GM23338 (cell line): ENCODE data around the gene GNGT1. TPM values are rescaled to one million over a fixed set of nuclear protein-coding genes. Genes with fewer than 3 reads are reported as not detected.

Source experiments
- ATAC-seq: fragments of 200-7000 bp; cut with Tn5 transposase; 3 replicates; pipeline ENCODE4 v1.9.1; 2020
- DNase-seq: peaks from one replicate; pipeline ENCODE4 v3.0.0-alpha.2; 2015; ENCODE audit warnings: low spot score
- H2AFZ ChIP-seq: fragments of 200-600 bp; sonication (generic); 2 replicates; pipeline ENCODE4 v1.8.0; 2016; ENCODE audit warnings: antibody characterized with exemption, mild to moderate bottlenecking, moderate library complexity
- H3F3A ChIP-seq: fragments of 200-600 bp; sonication (generic); replicated peaks from 2 replicates; pipeline ENCODE4 v1.8.0; 2017; ENCODE audit warnings: antibody characterized with exemption, mixed run types, low read depth
- H3K27ac ChIP-seq: fragments of 200-600 bp; sonication (generic); 2 replicates; pipeline ENCODE4 v1.6.1; 2016; ENCODE audit warnings: low read depth
- H3K27me3 ChIP-seq: fragments of 200-600 bp; sonication (generic); 2 replicates; pipeline ENCODE4 v1.8.0; 2016; ENCODE audit warnings: mild to moderate bottlenecking, mixed run types, moderate library complexity; ENCODE audit not compliant: insufficient read depth
- H3K36me3 ChIP-seq: fragments of 200-600 bp; sonication (generic); 2 replicates; pipeline ENCODE4 v1.8.0; 2016; ENCODE audit warnings: mild to moderate bottlenecking; ENCODE audit not compliant: insufficient read depth
- H3K4me1 ChIP-seq: fragments of 200-600 bp; sonication (generic); 2 replicates; pipeline ENCODE4 v1.8.0; 2016; ENCODE audit warnings: mild to moderate bottlenecking, moderate library complexity; ENCODE audit not compliant: insufficient read depth
- H3K4me2 ChIP-seq: fragments of 200-600 bp; sonication (generic); 2 replicates; pipeline ENCODE4 v1.7.1; 2017; ENCODE audit warnings: mixed run types
- H3K4me3 ChIP-seq: fragments of 200-600 bp; sonication (generic); 2 replicates; pipeline ENCODE4 v1.6.1; 2016; ENCODE audit warnings: mixed run types
- H3K79me2 ChIP-seq: fragments of 200-600 bp; sonication (generic); replicated peaks from 2 replicates; pipeline ENCODE4 v1.8.0; 2017; ENCODE audit warnings: mild to moderate bottlenecking; ENCODE audit not compliant: insufficient read depth
- H3K9me2 ChIP-seq: fragments of 200-600 bp; sonication (generic); 2 replicates; pipeline ENCODE4 v1.8.0; 2017; ENCODE audit not compliant: insufficient read depth
- H4K20me1 ChIP-seq: fragments of 200-600 bp; sonication (generic); replicated peaks from 2 replicates; pipeline ENCODE4 v1.8.0; 2017; ENCODE audit warnings: mild to moderate bottlenecking; ENCODE audit not compliant: insufficient read depth
- H3K27ac Mint-ChIP-seq: 2 replicates; pipeline ENCODE4 v1.8.0; 2020; ENCODE audit warnings: inconsistent platforms, mild to moderate bottlenecking, moderate library complexity, mixed read lengths
- H3K27me3 Mint-ChIP-seq: 3 replicates; pipeline ENCODE4 v1.8.0; 2022; ENCODE audit warnings: low read depth, mild to moderate bottlenecking, moderate library complexity, mixed read lengths, inconsistent platforms; ENCODE audit not compliant: insufficient read depth, poor library complexity
- H3K36me3 Mint-ChIP-seq: 3 replicates; pipeline ENCODE4 v1.8.0; 2021; ENCODE audit warnings: low read depth, mild to moderate bottlenecking, inconsistent platforms, moderate library complexity, mixed read lengths
- H3K4me1 Mint-ChIP-seq: 3 replicates; pipeline ENCODE4 v1.8.0; 2020; ENCODE audit warnings: mild to moderate bottlenecking, inconsistent platforms, mixed read lengths
- H3K4me3 Mint-ChIP-seq: 3 replicates; pipeline ENCODE4 v1.8.0; 2021; ENCODE audit warnings: moderate library complexity, mild to moderate bottlenecking, inconsistent platforms, mixed read lengths
- H3K9me3 Mint-ChIP-seq: 3 replicates; pipeline ENCODE4 v1.8.0; 2020; ENCODE audit warnings: moderate library complexity, mild to moderate bottlenecking, inconsistent platforms, mixed read lengths
- CTCF ChIP-seq, 2 experiments: fragments of 200-600 bp in 1 of 2; sonication (generic) in 1 of 2; conservative IDR thresholded peaks; 2 replicates each; pipeline versions ENCODE4 v1.5.1 to v1.6.1; 2016 to 2017; ENCODE audit warnings: antibody characterized with exemption in 2 of 2, low read depth in 2 of 2, mild to moderate bottlenecking in 2 of 2, moderate library complexity in 1 of 2
- EZH2 ChIP-seq: fragments of 200-600 bp; sonication (generic); IDR thresholded peaks from one replicate; pipeline ENCODE4 v1.8.0; 2017; ENCODE audit warnings: antibody characterized with exemption, mild to moderate bottlenecking, low read depth; ENCODE audit not compliant: unreplicated experiment
- EZH2phosphoT487 ChIP-seq: fragments of 200-600 bp; sonication (generic); IDR thresholded peaks from one replicate; pipeline ENCODE4 v1.8.1; 2018; ENCODE audit warnings: antibody characterized with exemption; ENCODE audit not compliant: unreplicated experiment
- JUNB ChIP-seq: IDR thresholded peaks from one replicate; pipeline ENCODE4 v1.6.1; 2016; ENCODE audit warnings: antibody characterized with exemption; ENCODE audit not compliant: unreplicated experiment
- NANOG ChIP-seq: IDR thresholded peaks from 2 replicates; pipeline ENCODE4 v1.6.1; 2016; ENCODE audit warnings: antibody characterized with exemption, borderline replicate concordance
- POLR2AphosphoS5 ChIP-seq: IDR thresholded peaks from 2 replicates; pipeline ENCODE4 v1.6.1; 2016; ENCODE audit warnings: antibody characterized with exemption, low read depth
- STAT1 ChIP-seq: IDR thresholded peaks from one replicate; pipeline ENCODE4 v1.6.1; 2016; ENCODE audit warnings: antibody characterized with exemption; ENCODE audit not compliant: unreplicated experiment
- ZNF114 ChIP-seq: fragments of 250-450 bp; sonication (Bioruptor Pico); IDR thresholded peaks from 2 replicates; pipeline ENCODE4 v1.5.0; 2020; ENCODE audit warnings: mild to moderate bottlenecking, moderate library complexity
- ZNF331 ChIP-seq: fragments of 250-450 bp; sonication (Bioruptor Pico); IDR thresholded peaks from 2 replicates; pipeline ENCODE4 v1.5.0; 2020; ENCODE audit warnings: low read depth, mild to moderate bottlenecking, moderate library complexity
- polyA plus RNA-seq: library from polyadenylated mRNA; unstranded; fragments of >200 nt; fragmentation: Nextera tagmentation; extraction: Ambion mirVana; gene quantifications from 2 replicates; pipeline ENCODE4 v1.2.1, GENCODE V29; 2016
- total RNA-seq: library from RNA; depleted of rRNA; stranded (reverse); fragments of >200 nt; shearing (Covaris generic); gene quantifications from 2 replicates; pipeline ENCODE4 v1.2.3, GENCODE V29; 2014
- TF ChIP-seq, protein P1 (sequence below): IDR thresholded peaks from 2 replicates; pipeline ENCODE4 v1.6.1; 2016; ENCODE audit warnings: antibody characterized with exemption
- TF ChIP-seq, protein P2 (sequence below): IDR thresholded peaks from one replicate; pipeline ENCODE4 v1.6.1; 2018; ENCODE audit warnings: antibody characterized with exemption; ENCODE audit not compliant: unreplicated experiment

GNGT1 gene
- total and polyA plus RNA-seq, 2 experiments from 2014 or later: 1.6 TPM; not detected in 1

GRCh38 chr7:93894966-93895640, 11.3 kb upstream of the GNGT1 start:
- H3K4me1 ChIP-seq: no peaks in the 10 kb centered on the region
- H3K27me3 ChIP-seq: peaks cover 11% of the 10 kb centered on the region
- no peaks in the 10 kb centered on the region for H3K9me2 ChIP-seq
- no peaks in the 10 kb centered on the region; the same call in 2 of the 3 replicates for H3K4me1 Mint-ChIP-seq
- no peak overlapping the region for H3K27ac ChIP-seq
- no peaks in the 10 kb centered on the region for H3K79me2 ChIP-seq
- H3F3A ChIP-seq: no peaks in the 10 kb centered on the region
- no peaks in the 10 kb centered on the region for H4K20me1 ChIP-seq
- H3K4me3 Mint-ChIP-seq: no peak overlapping the region
- no peak overlapping the region for H3K4me2 ChIP-seq
- no peak overlapping the region for H3K4me3 ChIP-seq
- H3K36me3 ChIP-seq: no peaks in the 10 kb centered on the region
- H3K27ac Mint-ChIP-seq: no peak overlapping the region
- H3K27me3 Mint-ChIP-seq: no peaks in the 10 kb centered on the region
- DNase-seq: no peak
- ATAC-seq: no peak
- no peaks in the 10 kb centered on the region; the same call in 2 of the 3 replicates for H3K9me3 Mint-ChIP-seq
- H2AFZ ChIP-seq: no peak overlapping the region
- TF ChIP-seq POLR2AphosphoS5 (no peak), EZH2phosphoT487 (no peak), JUNB (no peak), EZH2 (no peak), CTCF (conservative IDR thresholded peaks at IDR 0.05; ENCODE audit: low read depth in 2 of 2) (no peak), STAT1 (no peak)
- TF ChIP-seq, protein P1, sequence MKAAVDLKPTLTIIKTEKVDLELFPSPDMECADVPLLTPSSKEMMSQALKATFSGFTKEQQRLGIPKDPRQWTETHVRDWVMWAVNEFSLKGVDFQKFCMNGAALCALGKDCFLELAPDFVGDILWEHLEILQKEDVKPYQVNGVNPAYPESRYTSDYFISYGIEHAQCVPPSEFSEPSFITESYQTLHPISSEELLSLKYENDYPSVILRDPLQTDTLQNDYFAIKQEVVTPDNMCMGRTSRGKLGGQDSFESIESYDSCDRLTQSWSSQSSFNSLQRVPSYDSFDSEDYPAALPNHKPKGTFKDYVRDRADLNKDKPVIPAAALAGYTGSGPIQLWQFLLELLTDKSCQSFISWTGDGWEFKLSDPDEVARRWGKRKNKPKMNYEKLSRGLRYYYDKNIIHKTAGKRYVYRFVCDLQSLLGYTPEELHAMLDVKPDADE: no peak
- H3K36me3 Mint-ChIP-seq: no peaks in the 10 kb centered on the region

DNA sequence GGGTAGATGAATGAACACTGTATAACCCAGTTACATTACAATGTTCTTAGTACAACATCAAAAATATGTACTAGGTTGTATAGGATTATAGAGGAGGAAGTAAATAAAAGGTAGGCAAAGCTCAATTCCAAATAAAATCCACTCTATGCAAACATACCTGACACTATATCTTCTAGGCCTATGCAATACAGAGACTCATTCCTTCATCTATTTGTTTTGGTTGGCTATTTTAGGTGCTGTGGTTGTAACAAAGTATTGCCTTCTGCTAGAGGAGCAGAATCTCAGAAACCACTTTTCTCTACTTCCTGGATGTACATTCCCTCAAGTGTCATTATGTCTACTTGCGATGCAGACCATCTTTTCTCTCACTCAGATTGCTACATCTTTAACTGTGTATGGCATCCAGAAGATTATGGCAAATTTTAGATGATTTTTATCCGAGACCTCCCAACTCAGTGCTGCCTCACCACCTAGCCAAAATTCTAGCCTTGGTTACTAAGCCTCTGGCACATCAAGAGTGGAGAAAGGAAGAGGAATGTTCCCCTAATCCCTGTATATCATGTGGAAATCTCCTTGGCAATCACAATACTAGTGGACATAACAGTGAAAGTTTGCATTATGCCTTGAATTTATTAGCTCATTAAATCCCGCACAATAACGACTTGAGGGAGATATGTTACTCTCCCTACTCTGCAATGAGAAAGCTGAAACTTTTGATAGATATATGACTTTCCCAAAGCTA, 10.3 kb upstream of the GNGT1 start:
- no peaks in the 10 kb centered on the region for H4K20me1 ChIP-seq

More for the DNA sequence above, 10.3 kb upstream of the GNGT1 start:
- DNase-seq (no peak), ATAC-seq (no peak)
- Histone ChIP-seq H3F3A (no peaks in the 10 kb centered on the region), H3K4me2 (no peak overlapping the region), H3K79me2 (no peaks in the 10 kb centered on the region), H3K9me2 (no peaks in the 10 kb centered on the region), H3K27ac (no peak overlapping the region), H3K4me1 (no peaks in the 10 kb centered on the region), H2AFZ (no peak overlapping the region), H3K4me3 (no peak overlapping the region), H3K36me3 (no peaks in the 10 kb centered on the region), H3K27me3 (peaks cover 7% of the 10 kb centered on the region)
- no peaks in the 10 kb centered on the region for H3K9me3 Mint-ChIP-seq
- H3K27me3 Mint-ChIP-seq: no peaks in the 10 kb centered on the region
- H3K4me1 Mint-ChIP-seq: no peaks in the 10 kb centered on the region; the same call in 2 of the 3 replicates
- TF ChIP-seq STAT1: no peak
- no peak for TF ChIP-seq NANOG
- TF ChIP-seq, protein P1: no peak
- TF ChIP-seq ZNF114: no peak
- no peak for TF ChIP-seq CTCF (conservative IDR thresholded peaks at IDR 0.05; ENCODE audit: low read depth in 2 of 2)
- no peak for TF ChIP-seq ZNF331 (CRISPR knock-in tag)
- TF ChIP-seq, protein P2, sequence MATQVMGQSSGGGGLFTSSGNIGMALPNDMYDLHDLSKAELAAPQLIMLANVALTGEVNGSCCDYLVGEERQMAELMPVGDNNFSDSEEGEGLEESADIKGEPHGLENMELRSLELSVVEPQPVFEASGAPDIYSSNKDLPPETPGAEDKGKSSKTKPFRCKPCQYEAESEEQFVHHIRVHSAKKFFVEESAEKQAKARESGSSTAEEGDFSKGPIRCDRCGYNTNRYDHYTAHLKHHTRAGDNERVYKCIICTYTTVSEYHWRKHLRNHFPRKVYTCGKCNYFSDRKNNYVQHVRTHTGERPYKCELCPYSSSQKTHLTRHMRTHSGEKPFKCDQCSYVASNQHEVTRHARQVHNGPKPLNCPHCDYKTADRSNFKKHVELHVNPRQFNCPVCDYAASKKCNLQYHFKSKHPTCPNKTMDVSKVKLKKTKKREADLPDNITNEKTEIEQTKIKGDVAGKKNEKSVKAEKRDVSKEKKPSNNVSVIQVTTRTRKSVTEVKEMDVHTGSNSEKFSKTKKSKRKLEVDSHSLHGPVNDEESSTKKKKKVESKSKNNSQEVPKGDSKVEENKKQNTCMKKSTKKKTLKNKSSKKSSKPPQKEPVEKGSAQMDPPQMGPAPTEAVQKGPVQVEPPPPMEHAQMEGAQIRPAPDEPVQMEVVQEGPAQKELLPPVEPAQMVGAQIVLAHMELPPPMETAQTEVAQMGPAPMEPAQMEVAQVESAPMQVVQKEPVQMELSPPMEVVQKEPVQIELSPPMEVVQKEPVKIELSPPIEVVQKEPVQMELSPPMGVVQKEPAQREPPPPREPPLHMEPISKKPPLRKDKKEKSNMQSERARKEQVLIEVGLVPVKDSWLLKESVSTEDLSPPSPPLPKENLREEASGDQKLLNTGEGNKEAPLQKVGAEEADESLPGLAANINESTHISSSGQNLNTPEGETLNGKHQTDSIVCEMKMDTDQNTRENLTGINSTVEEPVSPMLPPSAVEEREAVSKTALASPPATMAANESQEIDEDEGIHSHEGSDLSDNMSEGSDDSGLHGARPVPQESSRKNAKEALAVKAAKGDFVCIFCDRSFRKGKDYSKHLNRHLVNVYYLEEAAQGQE: no peak
- no peak for TF ChIP-seq EZH2
- TF ChIP-seq POLR2AphosphoS5: no peak
- TF ChIP-seq JUNB: no peak
- TF ChIP-seq EZH2phosphoT487: no peak
- H3K4me3 Mint-ChIP-seq: no peak overlapping the region
- no peaks in the 10 kb centered on the region for H3K36me3 Mint-ChIP-seq
- no peak overlapping the region for H3K27ac Mint-ChIP-seq
